ENCODE results near the gene PRRC2B. TPM values are rescaled to one million over a fixed set of nuclear protein-coding genes. Genes with fewer than 3 reads are reported as not detected.
"Not testable (repeated sequence)": the region's sequence is repeated elsewhere in the genome, so short reads cannot be mapped to it uniquely, and the experiment has no call there.

Gene PRRC2B
- total and polyA plus RNA-seq, 12 donors: 26.4 to 153 (median 126) TPM

DNA sequence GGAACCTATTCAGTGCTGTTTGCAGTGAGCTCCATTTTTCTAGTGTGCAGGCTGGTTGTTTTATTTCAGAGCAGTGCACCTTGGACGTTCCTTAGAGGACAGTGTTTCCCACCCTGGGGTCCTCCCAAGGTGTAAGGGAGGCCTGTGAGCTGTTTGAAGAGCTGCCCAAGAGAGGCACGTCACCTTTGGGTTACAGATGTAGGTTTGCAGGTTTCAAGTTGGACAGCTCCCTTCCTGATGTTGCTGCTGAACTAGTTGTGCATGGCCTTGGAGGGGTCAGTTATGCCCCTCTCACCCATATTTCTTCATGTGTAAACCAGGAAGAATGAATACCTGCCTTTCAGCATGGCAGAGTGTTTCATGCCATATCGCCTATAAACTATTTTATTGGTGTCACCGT lies 74.1 kb downstream of the PRRC2B start:
- Histone ChIP-seq H3K27ac (no peak overlapping the region), H3K27me3 (no peaks in the 10 kb centered on the region), H3K36me3 (peaks cover 0 to 100% (median 76%) of the 10 kb centered on the region in 9 donors), H3K4me3 (no peak overlapping the region), H3K4me1 (peaks cover 0 to 6% (median 0%) of the 10 kb centered on the region in 9 donors), H3K9me3 (peaks cover 0 to 12% (median 0%) of the 10 kb centered on the region in 11 donors)
- TF ChIP-seq, protein P1, sequence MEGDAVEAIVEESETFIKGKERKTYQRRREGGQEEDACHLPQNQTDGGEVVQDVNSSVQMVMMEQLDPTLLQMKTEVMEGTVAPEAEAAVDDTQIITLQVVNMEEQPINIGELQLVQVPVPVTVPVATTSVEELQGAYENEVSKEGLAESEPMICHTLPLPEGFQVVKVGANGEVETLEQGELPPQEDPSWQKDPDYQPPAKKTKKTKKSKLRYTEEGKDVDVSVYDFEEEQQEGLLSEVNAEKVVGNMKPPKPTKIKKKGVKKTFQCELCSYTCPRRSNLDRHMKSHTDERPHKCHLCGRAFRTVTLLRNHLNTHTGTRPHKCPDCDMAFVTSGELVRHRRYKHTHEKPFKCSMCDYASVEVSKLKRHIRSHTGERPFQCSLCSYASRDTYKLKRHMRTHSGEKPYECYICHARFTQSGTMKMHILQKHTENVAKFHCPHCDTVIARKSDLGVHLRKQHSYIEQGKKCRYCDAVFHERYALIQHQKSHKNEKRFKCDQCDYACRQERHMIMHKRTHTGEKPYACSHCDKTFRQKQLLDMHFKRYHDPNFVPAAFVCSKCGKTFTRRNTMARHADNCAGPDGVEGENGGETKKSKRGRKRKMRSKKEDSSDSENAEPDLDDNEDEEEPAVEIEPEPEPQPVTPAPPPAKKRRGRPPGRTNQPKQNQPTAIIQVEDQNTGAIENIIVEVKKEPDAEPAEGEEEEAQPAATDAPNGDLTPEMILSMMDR (IDR thresholded peaks at IDR 0.05): no peak
- ATAC-seq: no peak
- WGBS, 2 donors: 91 to 94% methylated on average over 4 of the region's 4 CpGs
- no peak for DNase-seq
- intact Hi-C loops (cut with DNase I): no loop called here

DNA sequence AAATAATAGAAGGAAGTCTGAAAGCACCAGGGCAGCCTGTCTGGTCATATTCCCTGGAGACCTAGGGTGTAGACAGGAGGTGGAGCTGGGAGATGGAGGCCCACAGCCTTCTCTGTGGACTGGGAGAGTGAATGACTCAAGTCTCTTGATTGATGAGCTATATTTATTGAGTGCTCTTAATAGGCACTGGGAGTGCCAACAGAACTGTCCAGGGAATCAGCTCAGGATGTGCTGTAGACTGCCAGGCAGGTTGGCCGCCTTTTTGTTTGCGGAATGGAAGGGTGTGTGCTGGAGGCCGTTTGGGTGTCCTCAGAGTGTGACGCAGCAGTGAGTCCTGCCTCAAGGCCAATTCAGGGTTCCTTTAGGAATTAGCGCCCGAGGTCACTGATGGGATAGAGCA lies 75.5 kb downstream of the PRRC2B start:
- no peaks in the 10 kb centered on the region for H3K27me3 ChIP-seq
- WGBS, 2 donors: 87 to 90% methylated on average over 6 of the region's 6 CpGs
- H3K9me3 ChIP-seq: peaks cover 0 to 12% (median 0%) of the 10 kb centered on the region in 11 donors
- H3K36me3 ChIP-seq: peaks cover 0 to 100% (median 89%) of the 10 kb centered on the region in 9 donors
- peak in 1 of 8 donors; percentile 21 for ATAC-seq
- H3K4me3 ChIP-seq: no peak overlapping the region
- intact Hi-C loops (cut with DNase I): no loop called here
- peaks cover 0 to 4% (median 0%) of the 10 kb centered on the region in 9 donors for H3K4me1 ChIP-seq
- TF ChIP-seq, protein P1 (IDR thresholded peaks at IDR 0.05): no peak
- no peak for DNase-seq
- no peak overlapping the region for H3K27ac ChIP-seq

DNA sequence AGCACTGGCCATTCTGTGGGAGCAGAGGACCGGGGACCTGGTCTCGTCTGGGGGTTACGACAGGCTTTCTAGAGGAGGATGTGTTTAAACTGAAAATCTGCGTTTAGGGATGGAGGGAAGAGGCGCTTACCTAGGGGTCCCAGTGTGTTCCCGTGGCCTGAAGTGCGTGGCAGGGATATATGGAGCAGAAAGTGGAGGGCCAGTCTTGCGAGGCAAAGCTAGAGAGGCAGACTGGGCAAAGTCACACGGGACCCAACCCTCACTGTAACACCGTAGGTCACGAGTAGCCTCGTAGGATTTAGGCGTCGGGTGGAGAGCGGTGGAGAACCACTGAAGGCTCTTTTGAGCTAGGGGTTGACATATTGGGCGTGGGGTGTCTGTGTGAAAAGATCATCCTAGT lies 76.1 kb downstream of the PRRC2B start:
- TF ChIP-seq, protein P1 (IDR thresholded peaks at IDR 0.05): no peak
- no peak for ATAC-seq
- Histone ChIP-seq H3K27ac (no peak overlapping the region), H3K9me3 (peaks cover 0 to 12% (median 0%) of the 10 kb centered on the region in 11 donors), H3K4me1 (peaks cover 0 to 4% (median 0%) of the 10 kb centered on the region in 9 donors), H3K27me3 (no peaks in the 10 kb centered on the region), H3K36me3 (peaks cover 0 to 100% (median 91%) of the 10 kb centered on the region in 9 donors), H3K4me3 (no peak overlapping the region)
- DNase-seq: no peak
- WGBS, 2 donors: 94 to 95% methylated on average over 16 of the region's 16 CpGs
- intact Hi-C loops (cut with DNase I): loop anchor here in 6 of 10 donors (10.0 kb wide), 3 partner anchors 75 to 115 kb away; partner anchors contain the start of gene PRRC2B (in 2 of the 6)

DNA sequence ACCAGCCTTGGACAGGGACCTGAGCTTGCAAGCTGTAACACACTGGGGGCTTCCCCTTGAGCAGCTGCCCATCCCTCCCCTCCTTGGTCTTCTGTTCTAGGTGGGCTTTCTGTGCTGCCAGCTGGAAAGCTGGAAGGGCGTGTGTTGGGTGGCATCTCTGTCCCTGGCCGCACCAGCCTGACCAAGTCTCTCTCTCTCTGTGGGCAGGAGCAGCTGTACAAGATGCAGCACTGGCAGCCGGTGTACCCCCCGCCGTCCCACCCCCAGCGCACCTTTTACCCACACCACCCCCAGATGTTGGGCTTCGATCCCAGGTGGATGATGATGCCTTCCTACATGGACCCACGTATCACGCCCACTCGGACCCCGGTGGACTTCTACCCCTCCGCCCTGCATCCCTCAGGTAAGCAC lies 76.7 kb downstream of the PRRC2B start:
- ATAC-seq (no peak), DNase-seq (no peak)
- WGBS, 2 donors: 97 to 99% methylated on average over 12 of the region's 12 CpGs
- Histone ChIP-seq H3K4me3 (no peak overlapping the region), H3K4me1 (peaks cover 0 to 4% (median under 1%) of the 10 kb centered on the region in 9 donors), H3K27me3 (no peaks in the 10 kb centered on the region), H3K27ac (no peak overlapping the region), H3K36me3 (peaks cover 0 to 100% (median 91%) of the 10 kb centered on the region in 9 donors), H3K9me3 (peaks cover 0 to 12% (median 0%) of the 10 kb centered on the region in 11 donors)
- intact Hi-C loops (cut with DNase I): loop anchor here in 6 of 10 donors (10.0 kb wide), 3 partner anchors 76 to 116 kb away; partner anchors contain the start of gene PRRC2B (in 2 of the 6)
- TF ChIP-seq, protein P1 (IDR thresholded peaks at IDR 0.05): no peak

DNA sequence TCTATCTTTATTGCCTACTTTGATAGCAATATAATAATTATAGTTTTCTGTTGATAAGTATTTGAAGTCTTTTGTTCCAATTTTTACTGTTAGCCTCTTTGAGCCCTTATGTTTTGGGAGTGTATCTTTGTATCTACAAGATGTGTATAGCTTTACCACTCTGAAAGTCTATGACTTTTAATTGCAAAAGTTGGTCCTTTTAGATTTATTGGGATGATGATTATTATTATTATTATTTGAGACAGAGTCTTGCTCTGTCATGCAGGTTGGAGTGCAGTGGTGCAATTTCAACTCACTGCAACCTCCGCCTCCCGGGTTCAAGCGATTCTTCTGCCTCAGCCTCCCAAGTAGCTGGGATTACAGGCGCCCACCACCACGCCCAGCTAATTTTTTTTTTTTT lies 78.2 kb downstream of the PRRC2B start:
- WGBS, 2 donors: 91 to 97% methylated on average over 3 to 5 of the region's 5 CpGs
- not testable (repeated sequence) for H3K27me3 ChIP-seq, ATAC-seq, DNase-seq, H3K27ac ChIP-seq, H3K4me3 ChIP-seq
- Histone ChIP-seq H3K4me1 (peaks cover 0 to 17% (median 10%) of the 10 kb centered on the region in 9 donors), H3K9me3 (peaks cover 0 to 12% (median 0%) of the 10 kb centered on the region in 11 donors), H3K36me3 (peaks cover 0 to 100% (median 91%) of the 10 kb centered on the region in 9 donors)
- intact Hi-C loops (cut with DNase I): loop anchor here in 6 of 10 donors (10.0 kb wide), 3 partner anchors 77 to 117 kb away; partner anchors contain the start of gene PRRC2B (in 2 of the 6)
